Measurements from ENCODE around the gene CYP4F2.

- TF ChIP-seq CTCF (IDR thresholded peaks at IDR 0.05) (no peak), POLR2A (IDR thresholded peaks at IDR 0.05) (no peak)
Measured at GRCh38 chr19:15922021-15922420, 24.1 kb upstream of the CYP4F2 start.
